GM19193 (cell line): ENCODE results near the gene CCDC88B.

ENCODE experiments used
- POLR2A ChIP-seq: IDR thresholded peaks from 4 replicates; pipeline ENCODE4 v1.6.1; 2011; ENCODE audit not compliant: insufficient read depth, insufficient read length; ENCODE audit errors: extremely low read depth

CCDC88B gene, protein sequence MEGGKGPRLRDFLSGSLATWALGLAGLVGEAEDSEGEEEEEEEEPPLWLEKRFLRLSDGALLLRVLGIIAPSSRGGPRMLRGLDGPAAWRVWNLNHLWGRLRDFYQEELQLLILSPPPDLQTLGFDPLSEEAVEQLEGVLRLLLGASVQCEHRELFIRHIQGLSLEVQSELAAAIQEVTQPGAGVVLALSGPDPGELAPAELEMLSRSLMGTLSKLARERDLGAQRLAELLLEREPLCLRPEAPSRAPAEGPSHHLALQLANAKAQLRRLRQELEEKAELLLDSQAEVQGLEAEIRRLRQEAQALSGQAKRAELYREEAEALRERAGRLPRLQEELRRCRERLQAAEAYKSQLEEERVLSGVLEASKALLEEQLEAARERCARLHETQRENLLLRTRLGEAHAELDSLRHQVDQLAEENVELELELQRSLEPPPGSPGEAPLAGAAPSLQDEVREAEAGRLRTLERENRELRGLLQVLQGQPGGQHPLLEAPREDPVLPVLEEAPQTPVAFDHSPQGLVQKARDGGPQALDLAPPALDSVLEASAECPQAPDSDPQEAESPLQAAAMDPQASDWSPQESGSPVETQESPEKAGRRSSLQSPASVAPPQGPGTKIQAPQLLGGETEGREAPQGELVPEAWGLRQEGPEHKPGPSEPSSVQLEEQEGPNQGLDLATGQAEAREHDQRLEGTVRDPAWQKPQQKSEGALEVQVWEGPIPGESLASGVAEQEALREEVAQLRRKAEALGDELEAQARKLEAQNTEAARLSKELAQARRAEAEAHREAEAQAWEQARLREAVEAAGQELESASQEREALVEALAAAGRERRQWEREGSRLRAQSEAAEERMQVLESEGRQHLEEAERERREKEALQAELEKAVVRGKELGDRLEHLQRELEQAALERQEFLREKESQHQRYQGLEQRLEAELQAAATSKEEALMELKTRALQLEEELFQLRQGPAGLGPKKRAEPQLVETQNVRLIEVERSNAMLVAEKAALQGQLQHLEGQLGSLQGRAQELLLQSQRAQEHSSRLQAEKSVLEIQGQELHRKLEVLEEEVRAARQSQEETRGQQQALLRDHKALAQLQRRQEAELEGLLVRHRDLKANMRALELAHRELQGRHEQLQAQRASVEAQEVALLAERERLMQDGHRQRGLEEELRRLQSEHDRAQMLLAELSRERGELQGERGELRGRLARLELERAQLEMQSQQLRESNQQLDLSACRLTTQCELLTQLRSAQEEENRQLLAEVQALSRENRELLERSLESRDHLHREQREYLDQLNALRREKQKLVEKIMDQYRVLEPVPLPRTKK (N-terminal part only)

DNA sequence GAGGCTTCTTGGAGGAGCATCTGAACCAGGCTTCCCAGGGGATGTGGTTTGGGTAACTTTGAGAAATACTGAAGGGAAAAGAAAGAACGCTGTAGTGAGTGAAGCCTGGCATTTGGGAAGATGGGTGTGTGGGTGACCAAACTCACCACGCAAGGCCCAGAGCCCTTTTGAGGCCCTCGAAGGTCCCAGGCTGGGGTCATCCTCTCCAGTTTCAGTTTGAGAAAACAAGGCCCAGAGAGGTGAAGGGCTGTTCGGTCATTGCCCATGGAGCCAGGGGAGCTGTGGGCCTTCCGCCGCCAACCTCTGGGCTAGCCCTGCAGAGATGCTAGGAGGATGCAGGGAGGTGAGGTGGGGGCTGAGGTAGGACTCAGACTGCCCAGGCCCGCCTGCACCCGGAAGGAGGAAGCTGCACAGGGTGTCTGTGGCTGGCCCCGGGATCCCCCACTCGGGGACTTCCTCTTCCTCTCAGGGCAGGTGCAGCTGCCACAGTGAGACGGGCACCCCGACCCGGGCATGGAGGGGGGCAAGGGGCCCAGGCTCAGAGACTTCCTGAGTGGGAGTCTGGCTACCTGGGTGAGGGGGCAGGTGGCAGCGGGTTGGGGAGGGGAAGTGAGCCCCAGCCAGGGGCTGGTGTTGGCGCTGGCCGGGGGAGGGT lies at the start of gene CCDC88B:
Gene CCDC88B, plus strand, starts transcription at position 451 of the 655 bp plus-strand sequence. Its CDS starts 63 bp downstream, at position 514.
- peak; percentile 69 for TF ChIP-seq POLR2A

DNA sequence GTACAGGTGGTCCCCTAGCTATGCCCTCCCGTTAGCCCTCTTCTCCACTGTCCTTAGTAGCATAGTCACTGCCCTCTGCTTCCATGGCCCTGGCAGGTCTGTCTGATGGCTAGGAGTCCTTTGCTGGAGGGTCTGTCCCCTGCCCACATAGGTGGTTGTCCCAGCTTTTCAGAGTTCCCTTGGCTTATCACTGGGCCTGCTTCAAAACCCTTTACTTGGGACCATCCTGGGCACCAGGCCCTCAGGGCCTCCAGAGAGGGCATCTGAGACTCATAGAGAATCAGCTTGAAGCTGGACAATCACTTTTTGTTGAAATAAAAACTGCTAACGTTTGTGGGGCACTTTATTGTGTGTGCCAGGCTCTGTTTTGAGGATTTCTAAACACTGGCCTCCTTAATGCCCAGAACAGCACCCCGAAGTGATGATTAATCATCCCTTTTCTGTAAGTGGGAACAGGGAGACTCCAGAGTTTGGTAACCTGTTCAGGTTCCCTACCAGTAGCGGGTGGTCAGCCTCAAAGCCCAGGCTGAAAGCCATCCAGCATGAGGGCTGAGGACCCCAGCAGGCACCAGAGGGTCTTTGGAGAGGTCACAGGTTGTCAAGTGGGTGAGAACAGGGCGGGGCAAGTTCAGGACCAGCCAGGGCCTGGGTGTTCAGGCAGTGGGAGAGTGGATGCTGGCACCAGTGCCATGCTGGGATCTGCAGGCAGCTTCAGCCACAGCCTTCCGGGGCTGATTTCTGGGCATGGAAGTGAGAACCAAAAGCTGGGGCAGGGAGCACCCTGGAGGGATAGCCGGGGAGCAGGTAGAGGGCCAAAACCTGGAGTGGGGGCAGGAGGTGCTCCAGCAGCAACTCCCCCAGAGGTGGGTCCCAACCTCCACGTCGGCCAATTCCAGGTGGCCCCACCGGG lies 49.4 kb upstream of the CCDC88B start:
- no peak for TF ChIP-seq POLR2A

DNA sequence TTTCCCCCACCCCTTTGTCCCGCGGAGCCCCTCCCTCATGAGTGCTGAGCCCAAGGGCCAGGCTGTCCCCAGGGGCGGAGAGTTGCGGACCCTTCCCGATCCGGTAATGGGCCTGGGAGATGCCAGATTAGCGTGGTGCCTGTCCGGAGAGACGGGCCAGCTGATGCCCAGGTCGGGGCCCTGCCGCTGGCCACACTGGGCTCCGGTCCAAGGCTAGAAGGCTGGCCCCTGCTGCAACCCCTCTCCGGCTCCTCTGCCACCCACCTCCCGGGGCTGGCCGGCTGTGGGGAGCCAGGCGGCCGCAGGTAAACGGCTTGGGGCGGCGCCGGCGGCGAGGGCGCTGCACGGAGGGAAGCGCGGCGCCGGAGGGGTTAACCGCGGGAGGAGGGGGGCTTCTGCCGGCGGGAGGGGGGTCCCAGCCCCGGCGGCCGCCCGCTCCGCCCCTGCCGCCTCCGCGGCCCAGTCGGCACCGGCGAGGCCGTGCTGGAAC lies 48.7 kb upstream of the CCDC88B start, which contains the start of gene KCNK4:
Gene KCNK4, plus strand, starts transcription at position 41 of the 490 bp plus-strand sequence. CDS start 1,717 bp downstream, outside the sequence.
- TF ChIP-seq POLR2A: no peak

DNA sequence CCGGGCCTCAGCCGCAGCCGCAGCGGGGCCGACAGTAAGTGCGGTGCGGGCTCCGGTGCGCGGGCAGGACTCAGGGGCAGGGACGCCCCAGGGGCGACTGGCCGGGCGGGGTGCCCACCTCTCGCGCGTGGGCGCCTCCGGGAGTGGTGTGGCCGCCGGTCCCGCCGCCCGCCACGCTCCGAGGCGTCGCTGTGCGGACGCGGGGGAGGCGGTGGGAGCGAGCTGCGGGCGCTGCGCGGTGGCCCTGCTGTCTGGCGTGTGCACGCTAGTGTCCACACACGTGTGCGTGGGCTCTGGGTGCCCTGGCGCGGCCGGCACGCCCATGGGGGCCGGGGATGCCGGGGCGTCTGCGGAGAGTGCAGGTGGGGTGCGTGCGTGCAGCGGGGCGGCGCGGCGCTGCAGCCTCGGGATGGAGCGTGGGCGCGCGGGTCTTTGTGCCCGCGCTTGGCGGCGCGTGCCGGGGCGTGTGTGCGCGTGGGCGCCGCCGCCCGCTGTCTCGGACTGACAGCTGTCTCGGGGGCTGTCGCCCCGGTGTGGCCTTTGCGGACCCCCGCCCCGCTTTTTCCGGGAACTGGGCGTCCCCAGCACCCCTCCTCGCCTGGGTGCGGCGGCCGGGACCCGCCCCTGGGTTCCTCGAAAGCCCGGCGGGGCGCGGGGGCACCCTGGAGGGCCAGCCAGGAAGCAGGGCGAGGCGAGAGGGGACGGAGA lies 48.1 kb upstream of the CCDC88B start:
- no peak for TF ChIP-seq POLR2A

DNA sequence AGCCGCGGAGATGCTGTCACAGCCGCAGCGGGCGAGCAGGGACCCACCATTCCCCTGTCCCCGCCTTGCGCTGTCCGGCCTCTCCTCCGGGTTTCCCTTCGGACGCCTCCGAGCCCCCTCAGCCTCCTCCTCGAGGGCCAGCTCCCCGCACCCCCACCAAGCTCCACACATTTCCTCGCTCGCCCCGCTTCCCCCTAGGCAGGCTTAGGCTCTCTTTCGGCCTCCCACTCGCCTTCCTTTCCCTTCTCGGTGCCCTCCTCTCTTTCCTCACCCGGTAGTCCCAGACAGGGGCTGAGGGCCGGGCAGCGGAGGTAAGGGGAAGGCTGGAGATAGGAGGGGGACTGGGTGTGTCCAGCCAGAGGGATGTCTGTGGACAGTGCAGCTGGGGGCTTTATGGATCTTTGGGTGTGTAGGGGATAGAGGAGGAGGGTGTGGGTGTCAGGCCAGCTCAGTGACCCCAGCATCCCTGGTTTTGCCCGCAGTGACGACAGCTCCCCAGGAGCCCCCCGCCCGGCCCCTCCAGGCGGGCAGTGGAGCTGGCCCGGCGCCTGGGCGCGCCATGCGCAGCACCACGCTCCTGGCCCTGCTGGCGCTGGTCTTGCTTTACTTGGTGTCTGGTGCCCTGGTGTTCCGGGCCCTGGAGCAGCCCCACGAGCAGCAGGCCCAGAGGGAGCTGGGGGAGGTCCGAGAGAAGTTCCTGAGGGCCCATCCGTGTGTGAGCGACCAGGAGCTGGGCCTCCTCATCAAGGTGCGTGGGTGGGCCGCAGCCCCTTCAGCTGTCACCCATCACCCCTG lies 47.3 kb upstream of the CCDC88B start:
- no peak for TF ChIP-seq POLR2A

DNA sequence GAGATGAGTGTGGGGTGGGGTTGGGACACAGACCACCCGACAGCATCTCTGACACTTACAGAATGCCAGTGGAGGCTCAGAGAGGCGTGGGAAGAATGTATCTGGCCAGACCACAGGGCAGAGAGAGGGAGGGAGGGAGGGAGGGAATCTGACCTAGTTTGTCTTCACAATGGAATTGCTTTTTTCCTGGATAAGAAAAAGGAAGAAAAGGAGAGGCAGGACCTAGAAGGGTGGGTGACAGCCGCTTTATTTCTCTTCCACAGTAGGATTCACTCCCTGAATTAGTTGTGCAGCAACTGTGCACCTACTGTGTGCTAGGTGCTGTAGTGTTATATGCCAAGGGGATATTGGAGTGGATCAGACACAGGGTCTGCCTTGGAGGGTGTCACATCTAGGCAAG lies 45.2 kb upstream of the CCDC88B start:
- TF ChIP-seq POLR2A: no peak

DNA sequence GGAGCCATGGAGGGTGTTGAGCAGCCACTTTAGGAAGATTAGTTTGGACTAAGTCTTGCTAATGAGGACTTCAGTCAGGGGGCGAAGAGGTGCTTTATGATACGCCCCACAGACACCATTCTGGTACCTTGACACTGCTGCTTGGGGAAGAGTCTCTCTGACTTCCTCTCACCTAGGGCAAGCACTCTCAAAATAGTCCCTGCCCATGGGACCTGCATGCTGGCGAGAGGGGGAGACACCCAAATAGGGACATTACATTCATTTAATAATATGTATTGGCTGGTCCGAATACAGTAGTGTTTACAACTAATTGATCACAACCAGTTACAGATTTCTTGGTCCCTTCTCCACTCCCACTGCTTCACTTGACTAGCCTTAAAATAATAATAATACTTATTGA lies 44.2 kb upstream of the CCDC88B start:
- TF ChIP-seq POLR2A: no peak

DNA sequence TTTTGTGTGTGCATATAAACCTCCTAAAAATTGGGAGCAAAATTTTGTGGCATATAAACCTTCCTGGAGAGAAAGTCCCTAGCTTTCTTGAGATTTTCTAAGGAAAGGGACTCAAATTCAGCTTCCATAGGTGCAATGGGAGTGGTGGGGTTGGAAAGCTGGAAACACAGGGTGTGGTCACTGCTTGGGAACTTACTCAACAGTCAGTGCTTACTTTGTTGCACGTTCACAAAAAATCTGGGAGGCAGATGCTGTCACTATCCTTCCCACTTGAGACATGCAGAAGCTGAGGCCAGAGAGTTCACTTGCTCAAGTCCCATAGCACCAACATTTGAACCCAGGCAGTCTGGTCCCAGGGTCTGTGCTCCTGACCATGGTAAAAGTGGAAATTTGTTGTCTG lies 43.8 kb upstream of the CCDC88B start:
- no peak for TF ChIP-seq POLR2A

DNA sequence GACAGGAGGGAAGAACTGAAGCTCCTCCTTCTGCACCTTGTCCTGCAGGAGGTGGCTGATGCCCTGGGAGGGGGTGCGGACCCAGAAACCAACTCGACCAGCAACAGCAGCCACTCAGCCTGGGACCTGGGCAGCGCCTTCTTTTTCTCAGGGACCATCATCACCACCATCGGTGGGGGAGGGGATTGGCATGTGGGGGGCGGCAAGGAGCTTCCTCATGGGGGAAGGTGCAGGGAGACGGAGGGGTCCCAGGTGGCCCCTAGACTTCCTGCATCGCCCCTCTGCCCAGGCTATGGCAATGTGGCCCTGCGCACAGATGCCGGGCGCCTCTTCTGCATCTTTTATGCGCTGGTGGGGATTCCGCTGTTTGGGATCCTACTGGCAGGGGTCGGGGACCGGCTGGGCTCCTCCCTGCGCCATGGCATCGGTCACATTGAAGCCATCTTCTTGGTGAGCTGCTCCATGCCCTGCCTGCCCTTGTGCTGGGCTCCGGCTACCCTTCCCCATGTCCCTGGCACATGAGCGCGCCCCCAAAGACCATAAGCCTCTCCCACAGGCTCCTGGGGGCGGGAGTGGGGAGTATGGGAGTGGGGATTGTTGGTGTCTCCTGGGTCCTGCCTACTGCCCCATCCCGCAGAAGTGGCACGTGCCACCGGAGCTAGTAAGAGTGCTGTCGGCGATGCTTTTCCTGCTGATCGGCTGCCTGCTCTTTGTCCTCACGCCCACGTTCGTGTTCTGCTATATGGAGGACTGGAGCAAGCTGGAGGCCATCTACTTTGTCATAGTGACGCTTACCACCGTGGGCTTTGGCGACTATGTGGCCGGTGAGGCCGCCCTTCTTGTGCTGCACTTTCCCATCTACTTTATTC lies 42.9 kb upstream of the CCDC88B start:
- TF ChIP-seq POLR2A: no peak

DNA sequence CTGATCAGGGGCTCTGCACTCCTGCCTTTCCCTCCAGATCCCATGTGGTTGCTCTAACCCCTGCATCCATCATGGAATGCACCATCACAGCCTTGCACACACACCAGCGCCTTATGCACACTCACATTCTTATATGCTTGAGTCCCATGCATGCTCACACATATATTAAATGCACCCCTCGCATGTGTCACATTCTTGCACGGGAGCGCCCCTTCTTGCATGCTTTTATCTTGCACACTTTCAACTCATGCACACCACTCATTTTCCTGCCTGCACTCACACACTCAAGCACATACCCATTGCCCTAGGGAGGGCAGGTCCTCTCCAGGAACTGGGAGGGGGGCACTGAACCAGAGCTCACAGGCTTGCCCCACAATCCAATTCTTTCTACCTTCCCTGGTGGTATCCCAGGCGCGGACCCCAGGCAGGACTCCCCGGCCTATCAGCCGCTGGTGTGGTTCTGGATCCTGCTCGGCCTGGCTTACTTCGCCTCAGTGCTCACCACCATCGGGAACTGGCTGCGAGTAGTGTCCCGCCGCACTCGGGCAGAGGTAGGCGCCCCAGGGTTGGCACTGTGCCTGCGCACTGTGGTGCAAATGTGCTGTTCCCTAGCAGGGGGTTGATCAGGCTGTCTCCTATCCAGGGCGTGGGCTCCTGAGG lies 42.2 kb upstream of the CCDC88B start:
- no peak for TF ChIP-seq POLR2A
